Nephron (organoid): ENCODE results near the gene NAA25.
A peak's percentile ranks its signal among the peaks of the same experiment; 100 is the strongest.

Source experiments
- H3K27ac Mint-ChIP-seq, 3 experiments: 2 replicates each; pipeline ENCODE4 v1.8.0; 2020; ENCODE audit warnings: mixed read lengths in 3 of 3, mild to moderate bottlenecking in 2 of 3, moderate library complexity in 1 of 3
- H3K27me3 Mint-ChIP-seq: 2 replicates; pipeline ENCODE4 v1.8.0; 2021; ENCODE audit warnings: low read depth, mild to moderate bottlenecking, moderate library complexity, mixed read lengths
- H3K36me3 Mint-ChIP-seq: 2 replicates; pipeline ENCODE4 v1.8.0; 2020; ENCODE audit warnings: low read depth, mixed read lengths
- H3K4me1 Mint-ChIP-seq: 2 replicates; pipeline ENCODE4 v1.8.0; 2020; ENCODE audit warnings: mixed read lengths
- H3K4me3 Mint-ChIP-seq, 3 experiments: 2 replicates each; pipeline ENCODE4 v1.8.0; 2020; ENCODE audit warnings: mild to moderate bottlenecking in 3 of 3, mixed read lengths in 3 of 3, moderate library complexity in 2 of 3
- H3K9me3 Mint-ChIP-seq: 2 replicates; pipeline ENCODE4 v1.8.0; 2020; ENCODE audit warnings: mixed read lengths
- TF ChIP-seq, protein P1 (sequence below), 3 experiments: fragments of 200-600 bp; sonication (generic); IDR thresholded peaks; one replicate each; pipeline ENCODE4 v1.5.0; 2021; ENCODE audit warnings: antibody characterized with exemption in 3 of 3; ENCODE audit not compliant: unreplicated experiment in 3 of 3

Gene NAA25

DNA sequence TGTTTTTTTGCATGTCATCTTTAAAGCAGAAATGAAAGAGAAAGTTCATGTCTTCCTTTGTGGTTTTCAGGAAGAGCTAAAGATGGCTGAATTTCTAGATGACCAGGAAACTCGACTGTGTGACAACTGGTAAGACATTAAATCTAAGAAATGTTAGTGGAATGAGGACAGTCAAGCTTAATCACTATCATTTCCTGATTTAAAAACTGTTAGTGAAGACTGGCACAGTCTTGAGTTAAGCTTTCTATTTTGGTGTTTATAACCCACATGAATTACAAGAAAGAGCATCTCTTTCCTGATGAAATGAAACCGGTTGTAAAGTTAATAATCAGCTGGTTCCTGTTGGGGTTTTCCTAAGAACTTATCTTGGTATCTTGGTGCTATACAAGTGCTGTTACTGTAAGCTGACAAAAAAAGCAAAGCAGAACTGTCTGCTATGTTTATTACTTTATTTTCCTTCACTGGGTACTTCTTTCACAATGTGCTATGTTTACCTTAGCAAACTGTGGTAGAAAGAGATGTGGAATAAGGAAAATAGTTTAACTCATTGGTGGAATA lies 21.9 kb upstream of the NAA25 start:
- Mint-ChIP-seq H3K9me3 (no peaks in the 10 kb centered on the region), H3K27ac (peak overlapping the region in 1 of 3 experiments; percentile 27), H3K4me3 (no peak overlapping the region), H3K27me3 (no peaks in the 10 kb centered on the region), H3K4me1 (peaks cover 11% of the 10 kb centered on the region), H3K36me3 (peaks cover 10% of the 10 kb centered on the region)
- TF ChIP-seq, protein P1, sequence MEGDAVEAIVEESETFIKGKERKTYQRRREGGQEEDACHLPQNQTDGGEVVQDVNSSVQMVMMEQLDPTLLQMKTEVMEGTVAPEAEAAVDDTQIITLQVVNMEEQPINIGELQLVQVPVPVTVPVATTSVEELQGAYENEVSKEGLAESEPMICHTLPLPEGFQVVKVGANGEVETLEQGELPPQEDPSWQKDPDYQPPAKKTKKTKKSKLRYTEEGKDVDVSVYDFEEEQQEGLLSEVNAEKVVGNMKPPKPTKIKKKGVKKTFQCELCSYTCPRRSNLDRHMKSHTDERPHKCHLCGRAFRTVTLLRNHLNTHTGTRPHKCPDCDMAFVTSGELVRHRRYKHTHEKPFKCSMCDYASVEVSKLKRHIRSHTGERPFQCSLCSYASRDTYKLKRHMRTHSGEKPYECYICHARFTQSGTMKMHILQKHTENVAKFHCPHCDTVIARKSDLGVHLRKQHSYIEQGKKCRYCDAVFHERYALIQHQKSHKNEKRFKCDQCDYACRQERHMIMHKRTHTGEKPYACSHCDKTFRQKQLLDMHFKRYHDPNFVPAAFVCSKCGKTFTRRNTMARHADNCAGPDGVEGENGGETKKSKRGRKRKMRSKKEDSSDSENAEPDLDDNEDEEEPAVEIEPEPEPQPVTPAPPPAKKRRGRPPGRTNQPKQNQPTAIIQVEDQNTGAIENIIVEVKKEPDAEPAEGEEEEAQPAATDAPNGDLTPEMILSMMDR (IDR thresholded peaks at IDR 0.05; ENCODE audit: unreplicated experiment in 3 of 3): no peak

DNA sequence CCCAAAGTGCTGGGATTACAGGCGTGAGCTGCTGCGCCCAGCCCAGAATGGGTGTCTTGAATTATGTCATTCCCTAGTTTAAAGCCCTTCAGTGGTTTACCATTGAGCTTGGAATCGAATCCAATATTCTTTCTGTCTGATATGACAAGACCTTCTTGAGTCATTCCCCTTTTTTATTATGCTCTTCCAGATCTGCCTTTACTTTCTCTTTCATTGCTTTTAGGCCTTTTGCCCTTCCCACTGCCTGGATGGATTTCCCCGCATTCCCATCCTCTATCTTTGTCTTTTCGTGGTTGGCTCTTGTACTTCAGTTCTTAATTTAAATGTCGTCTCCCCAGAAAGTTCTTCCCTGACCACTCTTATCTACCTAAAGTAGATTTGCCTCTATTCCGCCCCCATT lies 18.3 kb upstream of the NAA25 start:
- Mint-ChIP-seq H3K27me3 (no peaks in the 10 kb centered on the region), H3K4me3 (peak overlapping the region; percentile 83 to 90 (median 83)), H3K36me3 (peaks cover 3% of the 10 kb centered on the region), H3K9me3 (no peaks in the 10 kb centered on the region), H3K27ac (peak overlapping the region; percentile 18 to 69 (median 44)), H3K4me1 (peaks cover 28% of the 10 kb centered on the region)
- TF ChIP-seq, protein P1 (IDR thresholded peaks at IDR 0.05; ENCODE audit: unreplicated experiment in 3 of 3): no peak

DNA sequence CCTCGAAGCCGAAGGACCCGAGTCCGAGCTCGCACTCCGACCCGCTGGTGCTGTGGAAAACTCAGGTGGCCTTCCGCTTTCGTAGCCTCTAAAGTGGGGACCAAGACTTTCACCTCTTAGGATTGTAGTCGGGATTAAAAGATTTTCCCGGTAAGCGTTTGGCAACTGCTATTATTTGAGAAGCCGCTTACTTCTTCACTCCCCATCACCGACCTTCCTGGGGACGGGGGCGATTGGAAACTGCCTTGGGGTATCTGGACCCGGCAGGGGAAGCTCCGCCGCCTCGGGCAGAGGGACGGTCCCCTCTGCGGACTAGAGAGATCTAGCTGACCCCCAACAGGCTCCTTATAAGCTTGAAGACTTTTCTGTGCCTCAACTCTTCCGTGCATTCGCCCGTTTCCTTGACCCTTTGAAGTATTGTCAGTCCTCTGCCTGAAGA lies 17.4 kb upstream of the NAA25 start:
- Mint-ChIP-seq H3K4me1 (peaks cover 32% of the 10 kb centered on the region), H3K9me3 (no peaks in the 10 kb centered on the region), H3K4me3 (peak overlapping the region; percentile 83 to 90 (median 83)), H3K27me3 (no peaks in the 10 kb centered on the region), H3K36me3 (peaks cover under 1% of the 10 kb centered on the region), H3K27ac (peak overlapping the region; percentile 18 to 81 (median 80))
- TF ChIP-seq, protein P1 (IDR thresholded peaks at IDR 0.05; ENCODE audit: unreplicated experiment in 3 of 3): no peak

DNA sequence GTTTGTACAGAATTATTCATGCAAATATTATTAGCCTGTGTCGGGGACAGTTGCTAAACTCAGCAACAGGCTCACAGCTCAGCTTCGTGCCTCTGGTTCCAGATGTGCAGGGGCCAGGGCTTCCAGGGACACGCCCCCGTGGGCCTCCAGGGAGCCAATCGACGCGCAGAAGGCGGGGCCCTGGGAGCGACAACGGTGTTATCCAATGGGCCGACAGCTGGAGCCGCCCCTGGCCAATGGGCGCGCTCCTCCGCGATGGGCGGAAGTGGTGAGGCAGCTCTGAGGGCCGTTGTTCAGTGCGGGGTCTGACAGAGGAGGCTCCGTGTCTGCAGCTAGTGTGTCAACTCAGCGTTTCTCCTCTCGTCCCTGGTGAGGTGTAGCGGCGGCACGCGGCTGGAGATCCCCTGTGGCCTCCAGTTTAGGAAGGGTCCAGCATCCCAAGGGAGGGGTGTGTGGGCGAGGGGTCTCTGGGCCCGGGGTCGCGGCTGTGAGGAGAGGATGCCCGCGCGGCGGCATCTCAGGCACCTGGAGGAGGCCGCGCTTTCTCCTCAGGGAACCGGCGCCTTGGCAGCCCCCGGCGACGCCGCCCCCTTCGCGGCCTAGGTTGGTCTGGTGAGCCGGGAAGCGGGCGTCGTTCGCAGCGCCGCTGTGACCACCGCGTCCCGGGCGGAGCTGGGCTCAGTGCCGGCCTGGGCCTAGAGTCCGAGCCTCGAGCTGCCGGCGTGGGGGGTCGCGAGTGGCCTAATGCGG lies 16.8 kb upstream of the NAA25 start, which contains the start of gene TRAFD1:
Gene TRAFD1 (plus strand): TSS at position 311 of the 750 bp plus-strand sequence. CDS start 4,963 bp downstream, outside the sequence.
- H3K9me3 Mint-ChIP-seq: no peaks in the 10 kb centered on the region
- H3K27ac Mint-ChIP-seq: peak within 1 kb of the TSS; percentile 77 to 92 (median 86)
- H3K27me3 Mint-ChIP-seq: no peaks in the 10 kb centered on the region
- TF ChIP-seq, protein P1 (IDR thresholded peaks at IDR 0.05; ENCODE audit: unreplicated experiment in 3 of 3): no peak
- peaks cover 38% of the 10 kb centered on the region for H3K4me1 Mint-ChIP-seq
- H3K4me3 Mint-ChIP-seq: peak within 1 kb of the TSS; percentile 83 to 90 (median 83)
- H3K36me3 Mint-ChIP-seq: no peaks in the 10 kb centered on the region

DNA sequence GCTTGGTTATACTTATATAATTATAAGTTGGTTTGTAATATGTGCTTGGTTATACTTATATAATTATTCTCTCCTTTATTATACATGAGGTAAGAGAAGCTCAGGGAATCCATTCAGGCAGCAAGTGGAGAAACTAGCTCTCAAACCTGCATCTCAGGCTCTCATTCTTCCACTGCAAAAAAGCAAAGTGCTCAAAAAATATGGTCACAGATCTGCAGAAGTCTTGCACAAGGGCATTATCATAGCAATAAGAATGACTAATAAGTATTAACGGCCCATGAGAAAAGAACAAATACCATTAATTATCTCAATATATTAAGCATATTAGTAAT lies 16.3 kb upstream of the NAA25 start:
- H3K27ac Mint-ChIP-seq: peak overlapping the region; percentile 77 to 92 (median 86)
- no peaks in the 10 kb centered on the region for H3K9me3 Mint-ChIP-seq
- no peaks in the 10 kb centered on the region for H3K36me3 Mint-ChIP-seq

More for the DNA sequence above, 16.3 kb upstream of the NAA25 start:
- H3K4me3 Mint-ChIP-seq: peak overlapping the region; percentile 83 to 90 (median 83)
- TF ChIP-seq, protein P1 (IDR thresholded peaks at IDR 0.05; ENCODE audit: unreplicated experiment in 3 of 3): no peak
- no peaks in the 10 kb centered on the region for H3K27me3 Mint-ChIP-seq
- peaks cover 38% of the 10 kb centered on the region for H3K4me1 Mint-ChIP-seq
